GM23338 (cell line): Measurements from ENCODE around the gene CACHD1. TPM values are rescaled to one million over a fixed set of nuclear protein-coding genes. Genes with fewer than 3 reads are reported as not detected.
A peak's percentile ranks its signal among the peaks of the same experiment; 100 is the strongest.

ENCODE experiments used
- ATAC-seq: fragments of 200-7000 bp; cut with Tn5 transposase; 3 replicates; pipeline ENCODE4 v1.9.1; 2020
- DNase-seq: peaks from one replicate; pipeline ENCODE4 v3.0.0-alpha.2; 2015; ENCODE audit warnings: low spot score
- H2AFZ ChIP-seq: fragments of 200-600 bp; sonication (generic); 2 replicates; pipeline ENCODE4 v1.8.0; 2016; ENCODE audit warnings: antibody characterized with exemption, mild to moderate bottlenecking, moderate library complexity
- H3F3A ChIP-seq: fragments of 200-600 bp; sonication (generic); replicated peaks from 2 replicates; pipeline ENCODE4 v1.8.0; 2017; ENCODE audit warnings: antibody characterized with exemption, mixed run types, low read depth
- H3K27ac ChIP-seq: fragments of 200-600 bp; sonication (generic); 2 replicates; pipeline ENCODE4 v1.6.1; 2016; ENCODE audit warnings: low read depth
- H3K27me3 ChIP-seq: fragments of 200-600 bp; sonication (generic); 2 replicates; pipeline ENCODE4 v1.8.0; 2016; ENCODE audit warnings: mild to moderate bottlenecking, mixed run types, moderate library complexity; ENCODE audit not compliant: insufficient read depth
- H3K36me3 ChIP-seq: fragments of 200-600 bp; sonication (generic); 2 replicates; pipeline ENCODE4 v1.8.0; 2016; ENCODE audit warnings: mild to moderate bottlenecking; ENCODE audit not compliant: insufficient read depth
- H3K4me1 ChIP-seq: fragments of 200-600 bp; sonication (generic); 2 replicates; pipeline ENCODE4 v1.8.0; 2016; ENCODE audit warnings: mild to moderate bottlenecking, moderate library complexity; ENCODE audit not compliant: insufficient read depth
- H3K4me2 ChIP-seq: fragments of 200-600 bp; sonication (generic); 2 replicates; pipeline ENCODE4 v1.7.1; 2017; ENCODE audit warnings: mixed run types
- H3K4me3 ChIP-seq: fragments of 200-600 bp; sonication (generic); 2 replicates; pipeline ENCODE4 v1.6.1; 2016; ENCODE audit warnings: mixed run types
- H3K79me2 ChIP-seq: fragments of 200-600 bp; sonication (generic); replicated peaks from 2 replicates; pipeline ENCODE4 v1.8.0; 2017; ENCODE audit warnings: mild to moderate bottlenecking; ENCODE audit not compliant: insufficient read depth
- H3K9me2 ChIP-seq: fragments of 200-600 bp; sonication (generic); 2 replicates; pipeline ENCODE4 v1.8.0; 2017; ENCODE audit not compliant: insufficient read depth
- H4K20me1 ChIP-seq: fragments of 200-600 bp; sonication (generic); replicated peaks from 2 replicates; pipeline ENCODE4 v1.8.0; 2017; ENCODE audit warnings: mild to moderate bottlenecking; ENCODE audit not compliant: insufficient read depth
- H3K27ac Mint-ChIP-seq: 2 replicates; pipeline ENCODE4 v1.8.0; 2020; ENCODE audit warnings: inconsistent platforms, mild to moderate bottlenecking, moderate library complexity, mixed read lengths
- H3K27me3 Mint-ChIP-seq: 3 replicates; pipeline ENCODE4 v1.8.0; 2022; ENCODE audit warnings: low read depth, mild to moderate bottlenecking, moderate library complexity, mixed read lengths, inconsistent platforms; ENCODE audit not compliant: insufficient read depth, poor library complexity
- H3K36me3 Mint-ChIP-seq: 3 replicates; pipeline ENCODE4 v1.8.0; 2021; ENCODE audit warnings: low read depth, mild to moderate bottlenecking, inconsistent platforms, moderate library complexity, mixed read lengths
- H3K4me1 Mint-ChIP-seq: 3 replicates; pipeline ENCODE4 v1.8.0; 2020; ENCODE audit warnings: mild to moderate bottlenecking, inconsistent platforms, mixed read lengths
- H3K4me3 Mint-ChIP-seq: 3 replicates; pipeline ENCODE4 v1.8.0; 2021; ENCODE audit warnings: moderate library complexity, mild to moderate bottlenecking, inconsistent platforms, mixed read lengths
- H3K9me3 Mint-ChIP-seq: 3 replicates; pipeline ENCODE4 v1.8.0; 2020; ENCODE audit warnings: moderate library complexity, mild to moderate bottlenecking, inconsistent platforms, mixed read lengths
- JUNB ChIP-seq: IDR thresholded peaks from one replicate; pipeline ENCODE4 v1.6.1; 2016; ENCODE audit warnings: antibody characterized with exemption; ENCODE audit not compliant: unreplicated experiment
- NANOG ChIP-seq: IDR thresholded peaks from 2 replicates; pipeline ENCODE4 v1.6.1; 2016; ENCODE audit warnings: antibody characterized with exemption, borderline replicate concordance
- polyA plus RNA-seq: library from polyadenylated mRNA; unstranded; fragments of >200 nt; fragmentation: Nextera tagmentation; extraction: Ambion mirVana; gene quantifications from 2 replicates; pipeline ENCODE4 v1.2.1, GENCODE V29; 2016
- total RNA-seq: library from RNA; depleted of rRNA; stranded (reverse); fragments of >200 nt; shearing (Covaris generic); gene quantifications from 2 replicates; pipeline ENCODE4 v1.2.3, GENCODE V29; 2014
- TF ChIP-seq, protein P1 (sequence below): fragments of 250-450 bp; sonication (Bioruptor Pico); IDR thresholded peaks from 2 replicates; pipeline ENCODE4 v1.5.0; 2020; ENCODE audit warnings: mild to moderate bottlenecking, moderate library complexity

Gene CACHD1
- total and polyA plus RNA-seq, 2 experiments from 2014 or later, result 12.6 to 43.7 TPM

DNA sequence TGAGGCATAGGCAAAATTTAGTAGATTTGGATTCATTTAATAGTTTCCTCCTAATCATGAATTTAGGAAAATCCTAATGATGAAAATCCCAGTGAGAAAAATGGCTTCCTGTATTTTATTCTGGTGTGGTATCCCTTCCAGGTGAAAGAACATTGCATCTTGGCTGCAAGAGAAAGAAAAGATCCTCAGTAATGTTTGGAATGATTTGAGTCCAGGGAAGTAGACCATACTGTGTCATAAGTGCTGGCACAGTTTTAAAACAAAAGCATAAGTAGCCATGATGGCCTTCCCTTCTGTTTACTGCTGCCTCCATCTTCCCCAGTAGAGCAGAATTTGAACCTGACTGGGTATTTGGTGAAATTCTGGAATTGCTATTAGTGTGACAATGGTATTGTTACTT, 52.8 kb downstream of the CACHD1 start (continued):
- TF ChIP-seq, protein P1, sequence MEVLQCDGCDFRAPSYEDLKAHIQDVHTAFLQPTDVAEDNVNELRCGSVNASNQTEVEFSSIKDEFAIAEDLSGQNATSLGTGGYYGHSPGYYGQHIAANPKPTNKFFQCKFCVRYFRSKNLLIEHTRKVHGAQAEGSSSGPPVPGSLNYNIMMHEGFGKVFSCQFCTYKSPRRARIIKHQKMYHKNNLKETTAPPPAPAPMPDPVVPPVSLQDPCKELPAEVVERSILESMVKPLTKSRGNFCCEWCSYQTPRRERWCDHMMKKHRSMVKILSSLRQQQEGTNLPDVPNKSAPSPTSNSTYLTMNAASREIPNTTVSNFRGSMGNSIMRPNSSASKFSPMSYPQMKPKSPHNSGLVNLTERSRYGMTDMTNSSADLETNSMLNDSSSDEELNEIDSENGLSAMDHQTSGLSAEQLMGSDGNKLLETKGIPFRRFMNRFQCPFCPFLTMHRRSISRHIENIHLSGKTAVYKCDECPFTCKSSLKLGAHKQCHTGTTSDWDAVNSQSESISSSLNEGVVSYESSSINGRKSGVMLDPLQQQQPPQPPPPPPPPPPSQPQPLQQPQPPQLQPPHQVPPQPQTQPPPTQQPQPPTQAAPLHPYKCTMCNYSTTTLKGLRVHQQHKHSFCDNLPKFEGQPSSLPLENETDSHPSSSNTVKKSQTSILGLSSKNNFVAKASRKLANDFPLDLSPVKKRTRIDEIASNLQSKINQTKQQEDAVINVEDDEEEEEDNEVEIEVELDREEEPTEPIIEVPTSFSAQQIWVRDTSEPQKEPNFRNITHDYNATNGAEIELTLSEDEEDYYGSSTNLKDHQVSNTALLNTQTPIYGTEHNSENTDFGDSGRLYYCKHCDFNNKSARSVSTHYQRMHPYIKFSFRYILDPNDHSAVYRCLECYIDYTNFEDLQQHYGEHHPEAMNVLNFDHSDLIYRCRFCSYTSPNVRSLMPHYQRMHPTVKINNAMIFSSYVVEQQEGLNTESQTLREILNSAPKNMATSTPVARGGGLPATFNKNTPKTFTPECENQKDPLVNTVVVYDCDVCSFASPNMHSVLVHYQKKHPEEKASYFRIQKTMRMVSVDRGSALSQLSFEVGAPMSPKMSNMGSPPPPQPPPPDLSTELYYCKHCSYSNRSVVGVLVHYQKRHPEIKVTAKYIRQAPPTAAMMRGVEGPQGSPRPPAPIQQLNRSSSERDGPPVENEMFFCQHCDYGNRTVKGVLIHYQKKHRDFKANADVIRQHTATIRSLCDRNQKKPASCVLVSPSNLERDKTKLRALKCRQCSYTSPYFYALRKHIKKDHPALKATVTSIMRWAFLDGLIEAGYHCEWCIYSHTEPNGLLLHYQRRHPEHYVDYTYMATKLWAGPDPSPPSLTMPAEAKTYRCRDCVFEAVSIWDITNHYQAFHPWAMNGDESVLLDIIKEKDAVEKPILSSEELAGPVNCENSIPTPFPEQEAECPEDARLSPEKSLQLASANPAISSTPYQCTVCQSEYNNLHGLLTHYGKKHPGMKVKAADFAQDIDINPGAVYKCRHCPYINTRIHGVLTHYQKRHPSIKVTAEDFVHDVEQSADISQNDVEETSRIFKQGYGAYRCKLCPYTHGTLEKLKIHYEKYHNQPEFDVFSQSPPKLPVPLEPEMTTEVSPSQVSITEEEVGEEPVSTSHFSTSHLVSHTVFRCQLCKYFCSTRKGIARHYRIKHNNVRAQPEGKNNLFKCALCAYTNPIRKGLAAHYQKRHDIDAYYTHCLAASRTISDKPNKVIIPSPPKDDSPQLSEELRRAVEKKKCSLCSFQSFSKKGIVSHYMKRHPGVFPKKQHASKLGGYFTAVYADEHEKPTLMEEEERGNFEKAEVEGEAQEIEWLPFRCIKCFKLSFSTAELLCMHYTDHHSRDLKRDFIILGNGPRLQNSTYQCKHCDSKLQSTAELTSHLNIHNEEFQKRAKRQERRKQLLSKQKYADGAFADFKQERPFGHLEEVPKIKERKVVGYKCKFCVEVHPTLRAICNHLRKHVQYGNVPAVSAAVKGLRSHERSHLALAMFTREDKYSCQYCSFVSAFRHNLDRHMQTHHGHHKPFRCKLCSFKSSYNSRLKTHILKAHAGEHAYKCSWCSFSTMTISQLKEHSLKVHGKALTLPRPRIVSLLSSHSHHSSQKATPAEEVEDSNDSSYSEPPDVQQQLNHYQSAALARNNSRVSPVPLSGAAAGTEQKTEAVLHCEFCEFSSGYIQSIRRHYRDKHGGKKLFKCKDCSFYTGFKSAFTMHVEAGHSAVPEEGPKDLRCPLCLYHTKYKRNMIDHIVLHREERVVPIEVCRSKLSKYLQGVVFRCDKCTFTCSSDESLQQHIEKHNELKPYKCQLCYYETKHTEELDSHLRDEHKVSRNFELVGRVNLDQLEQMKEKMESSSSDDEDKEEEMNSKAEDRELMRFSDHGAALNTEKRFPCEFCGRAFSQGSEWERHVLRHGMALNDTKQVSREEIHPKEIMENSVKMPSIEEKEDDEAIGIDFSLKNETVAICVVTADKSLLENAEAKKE (CRISPR knock-in tag), result no peak
- no peak for TF ChIP-seq JUNB

DNA sequence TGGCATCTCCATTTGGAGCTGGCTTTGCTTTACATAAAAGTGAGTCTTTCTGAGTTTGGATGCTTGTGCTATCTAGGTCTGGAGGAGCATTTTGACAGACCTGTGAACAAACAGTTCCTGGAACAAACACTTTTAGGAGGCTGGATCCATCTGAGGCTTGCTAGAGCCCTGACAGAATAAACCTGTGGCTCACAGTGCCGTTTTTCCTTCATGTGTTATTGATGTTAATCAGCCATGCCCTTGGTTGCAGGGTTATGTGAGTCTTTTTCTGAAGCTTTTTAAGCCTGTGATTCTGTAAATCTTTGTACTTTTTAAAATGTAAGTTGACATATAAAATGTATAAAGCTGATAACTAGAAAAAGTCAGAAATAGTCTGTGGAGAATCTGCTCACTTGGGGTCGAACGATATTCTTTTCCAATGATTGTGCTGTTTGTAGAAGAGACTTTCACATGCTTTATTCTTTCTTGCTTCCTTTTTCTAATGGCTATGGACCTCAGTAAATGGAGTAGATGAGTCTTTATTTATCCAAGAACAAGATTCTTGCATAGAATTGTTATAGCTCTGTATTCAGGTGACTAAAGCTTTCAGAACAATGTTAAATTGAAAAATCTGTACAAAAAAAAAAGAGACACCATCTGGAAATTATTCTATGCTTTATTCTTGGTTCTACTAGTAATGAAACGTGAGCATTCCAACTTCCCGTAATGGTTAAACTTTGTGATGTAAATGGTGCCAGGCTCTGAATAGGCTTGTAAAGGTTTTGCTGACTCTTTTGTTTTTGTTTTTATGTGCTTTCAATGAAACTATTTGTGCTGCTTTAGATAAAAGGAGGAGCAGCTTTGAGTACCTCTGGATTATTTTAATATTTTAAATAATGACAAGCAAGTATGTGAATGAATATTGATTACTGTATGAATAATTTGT, 53.7 kb downstream of the CACHD1 start:
- Histone ChIP-seq H3K27ac (peak overlapping the region; percentile 51), H3F3A (no peaks in the 10 kb centered on the region), H3K27me3 (no peaks in the 10 kb centered on the region), H3K4me2 (peak overlapping the region; percentile 31), H3K79me2 (peaks cover 98% of the 10 kb centered on the region), H3K36me3 (no peaks in the 10 kb centered on the region), H2AFZ (no peak overlapping the region), H4K20me1 (peaks cover 9% of the 10 kb centered on the region; the same call in 1 of the 2 replicates), H3K9me2 (no peaks in the 10 kb centered on the region), H3K4me3 (0 out of 2 replicates have a peak overlapping the region, but pooled peaks have one; percentile 0), H3K4me1 (peaks cover 98% of the 10 kb centered on the region)
- Mint-ChIP-seq H3K27me3 (no peaks in the 10 kb centered on the region), H3K4me1 (peaks cover 86% of the 10 kb centered on the region), H3K27ac (peak overlapping the region; percentile 18; the same call in 1 of the 2 replicates), H3K9me3 (no peaks in the 10 kb centered on the region; the same call in 2 of the 3 replicates), H3K36me3 (no peaks in the 10 kb centered on the region), H3K4me3 (peak overlapping the region; percentile 50)
- TF ChIP-seq, protein P1 (CRISPR knock-in tag), result no peak
- peak; percentile 52; the same call in 1 of the 2 replicates for TF ChIP-seq NANOG
- ATAC-seq (peak; percentile 46), DNase-seq (peak; percentile 59)
